ENCODE data around the gene OLFML2A. TPM values are rescaled to one million over a fixed set of nuclear protein-coding genes. Genes with fewer than 3 reads are reported as not detected.
A peak's percentile ranks its signal among the peaks of the same experiment; 100 is the strongest.
"Not testable (repeated sequence)": the region's sequence is repeated elsewhere in the genome, so short reads cannot be mapped to it uniquely, and the experiment has no call there.

Gene OLFML2A
- total and polyA plus RNA-seq, 12 donors: 1.7 to 21.4 (median 7.3) TPM

DNA sequence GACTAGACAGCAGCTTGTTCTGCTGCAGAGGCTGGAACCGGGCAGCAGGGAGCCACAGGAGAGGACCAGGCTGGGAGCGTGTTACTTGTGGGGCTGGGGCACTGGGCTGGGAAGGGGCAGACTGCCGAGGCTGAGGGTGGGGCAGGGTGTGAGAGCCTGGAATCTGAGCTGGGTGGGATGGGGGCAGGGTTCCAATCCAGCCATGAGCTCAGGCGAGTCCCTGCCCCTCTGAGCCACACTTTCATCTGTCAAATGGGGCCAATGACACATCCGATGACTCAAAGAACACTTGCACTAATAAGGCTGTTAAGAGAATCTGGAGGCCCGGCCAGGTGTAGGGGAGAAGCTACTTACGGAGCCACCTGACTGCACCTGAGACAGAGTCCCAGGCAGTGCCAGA is 57.7 kb downstream of the OLFML2A start:
- Histone ChIP-seq H3K27ac (peak overlapping the region in 1 of 5 donors; percentile 72), H3K27me3 (no peaks in the 10 kb centered on the region), H3K36me3 (replicated peaks in 1 of 2) (no peaks in the 10 kb centered on the region), H3K4me1 (replicated peaks in 1 of 2) (peaks cover 14 to 30% of the 10 kb centered on the region in 2 donors), H3K9me3 (replicated peaks in 1 of 3) (no peaks in the 10 kb centered on the region), H3K4me3 (no peak overlapping the region)
- no peak for DNase-seq
- 64 to 77% (median 71%) methylated on average over 6 to 7 of the region's 7 CpGs for WGBS, 4 donors
- intact Hi-C loops (cut with DNase I): no loop called here
- TF ChIP-seq, protein P1, sequence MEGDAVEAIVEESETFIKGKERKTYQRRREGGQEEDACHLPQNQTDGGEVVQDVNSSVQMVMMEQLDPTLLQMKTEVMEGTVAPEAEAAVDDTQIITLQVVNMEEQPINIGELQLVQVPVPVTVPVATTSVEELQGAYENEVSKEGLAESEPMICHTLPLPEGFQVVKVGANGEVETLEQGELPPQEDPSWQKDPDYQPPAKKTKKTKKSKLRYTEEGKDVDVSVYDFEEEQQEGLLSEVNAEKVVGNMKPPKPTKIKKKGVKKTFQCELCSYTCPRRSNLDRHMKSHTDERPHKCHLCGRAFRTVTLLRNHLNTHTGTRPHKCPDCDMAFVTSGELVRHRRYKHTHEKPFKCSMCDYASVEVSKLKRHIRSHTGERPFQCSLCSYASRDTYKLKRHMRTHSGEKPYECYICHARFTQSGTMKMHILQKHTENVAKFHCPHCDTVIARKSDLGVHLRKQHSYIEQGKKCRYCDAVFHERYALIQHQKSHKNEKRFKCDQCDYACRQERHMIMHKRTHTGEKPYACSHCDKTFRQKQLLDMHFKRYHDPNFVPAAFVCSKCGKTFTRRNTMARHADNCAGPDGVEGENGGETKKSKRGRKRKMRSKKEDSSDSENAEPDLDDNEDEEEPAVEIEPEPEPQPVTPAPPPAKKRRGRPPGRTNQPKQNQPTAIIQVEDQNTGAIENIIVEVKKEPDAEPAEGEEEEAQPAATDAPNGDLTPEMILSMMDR (IDR thresholded peaks at IDR 0.05): no peak
- no peak for TF ChIP-seq POLR2A (IDR thresholded peaks at IDR 0.05)

DNA sequence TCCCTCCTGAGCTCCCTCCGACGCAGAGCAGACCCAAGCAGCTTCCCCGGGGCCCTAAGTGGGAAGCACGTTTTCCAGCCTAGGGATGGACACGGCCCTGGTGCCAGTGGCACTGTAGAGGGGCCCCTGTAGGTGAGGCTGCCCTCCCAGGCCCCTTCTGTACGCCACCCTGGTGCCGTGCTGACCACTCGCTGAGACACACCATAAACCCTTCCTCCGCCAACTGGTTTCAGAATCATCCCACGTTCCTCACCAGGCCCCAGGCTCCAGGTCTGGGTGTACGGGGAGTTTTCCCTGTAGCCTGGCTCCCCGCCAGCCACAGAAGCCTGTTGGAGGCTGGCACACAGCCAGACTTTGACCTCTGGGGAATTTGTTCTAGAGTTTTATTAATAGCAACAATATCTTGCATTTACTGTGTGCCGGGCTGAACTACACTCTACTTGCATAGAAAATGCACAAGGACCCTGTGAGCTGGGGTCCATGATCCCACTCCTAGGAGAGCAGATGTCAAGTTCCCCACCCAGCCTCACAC is 58.2 kb downstream of the OLFML2A start:
- Histone ChIP-seq H3K4me1 (replicated peaks in 1 of 2) (peaks cover 14 to 33% of the 10 kb centered on the region in 2 donors), H3K27ac (peak overlapping the region in 1 of 5 donors; percentile 72), H3K36me3 (replicated peaks in 1 of 2) (no peaks in the 10 kb centered on the region), H3K4me3 (no peak overlapping the region), H3K9me3 (replicated peaks in 1 of 3) (no peaks in the 10 kb centered on the region), H3K27me3 (no peaks in the 10 kb centered on the region)
- no peak for TF ChIP-seq POLR2A (IDR thresholded peaks at IDR 0.05)
- TF ChIP-seq, protein P1 (IDR thresholded peaks at IDR 0.05): no peak
- intact Hi-C loops (cut with DNase I): no loop called here
- peak; percentile 65 to 92 (median 85) for DNase-seq
- 42 to 47% (median 45%) methylated on average over 7 to 13 of the region's 13 CpGs for WGBS, 4 donors

DNA sequence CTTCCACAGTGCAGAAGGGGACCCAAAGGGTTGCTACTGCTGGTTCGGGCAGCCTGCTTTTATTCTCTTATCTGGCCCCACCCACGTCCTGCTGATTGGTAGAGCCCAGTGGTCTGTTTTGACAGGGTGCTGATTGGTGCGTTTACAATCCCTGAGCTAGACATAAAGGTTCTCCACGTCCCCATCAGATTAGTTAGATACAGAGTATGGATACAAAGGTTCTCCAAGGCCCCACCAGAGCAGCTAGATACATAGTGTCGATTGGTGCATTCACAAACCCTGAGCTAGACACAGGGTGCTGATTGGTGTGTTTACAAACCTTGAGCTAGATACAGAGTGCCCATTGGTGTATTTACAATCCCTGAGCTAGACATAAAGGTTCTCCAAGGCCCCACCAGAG is 61.2 kb downstream of the OLFML2A start:
- H3K9me3 ChIP-seq (replicated peaks in 1 of 3); H3K27ac ChIP-seq; intact Hi-C loops (cut with DNase I); H3K36me3 ChIP-seq (replicated peaks in 1 of 2); DNase-seq; H3K27me3 ChIP-seq; H3K4me3 ChIP-seq: not testable (repeated sequence)
- peaks cover 7 to 21% of the 10 kb centered on the region in 2 donors for H3K4me1 ChIP-seq (replicated peaks in 1 of 2)
- WGBS, 4 donors: 67 to 79% (median 70%) methylated on average over 4 to 5 of the region's 5 CpGs

DNA sequence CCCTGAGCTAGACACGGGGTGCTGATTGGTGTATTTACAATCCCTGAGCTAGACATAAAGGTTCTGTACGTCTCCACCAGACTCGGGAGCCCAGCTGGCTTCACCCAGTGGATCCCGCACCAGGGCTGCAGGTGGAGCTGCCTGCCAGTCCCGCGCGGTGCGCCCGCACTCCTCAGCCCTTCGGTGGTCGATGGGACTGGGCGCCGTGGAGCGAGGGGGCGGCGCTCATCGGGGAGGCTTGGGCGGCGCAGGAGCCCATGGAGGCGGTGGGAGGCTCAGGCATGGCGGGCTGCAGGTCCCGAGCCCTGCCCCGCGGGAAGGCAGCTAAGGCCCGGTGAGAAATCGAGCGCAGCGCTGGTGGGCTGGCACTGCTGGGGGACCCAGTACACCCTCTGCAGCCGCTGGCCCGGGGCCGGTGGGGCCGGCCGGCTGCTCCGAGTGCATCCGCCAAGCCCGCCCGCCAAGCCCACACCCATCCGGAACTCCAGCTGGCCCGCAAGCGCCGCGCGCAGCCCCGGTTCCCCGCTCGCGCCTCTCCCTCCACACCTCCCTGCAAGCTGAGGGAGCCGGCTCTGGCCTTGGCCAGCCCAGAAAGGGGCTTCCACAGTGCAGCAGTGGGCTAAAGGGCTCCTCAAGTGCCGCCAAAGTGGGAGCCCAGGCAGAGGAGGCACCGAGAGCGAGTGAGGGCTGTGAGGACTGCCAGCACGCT is 61.8 kb downstream of the OLFML2A start:
- intact Hi-C loops (cut with DNase I); H3K36me3 ChIP-seq (replicated peaks in 1 of 2): not testable (repeated sequence)

DNA sequence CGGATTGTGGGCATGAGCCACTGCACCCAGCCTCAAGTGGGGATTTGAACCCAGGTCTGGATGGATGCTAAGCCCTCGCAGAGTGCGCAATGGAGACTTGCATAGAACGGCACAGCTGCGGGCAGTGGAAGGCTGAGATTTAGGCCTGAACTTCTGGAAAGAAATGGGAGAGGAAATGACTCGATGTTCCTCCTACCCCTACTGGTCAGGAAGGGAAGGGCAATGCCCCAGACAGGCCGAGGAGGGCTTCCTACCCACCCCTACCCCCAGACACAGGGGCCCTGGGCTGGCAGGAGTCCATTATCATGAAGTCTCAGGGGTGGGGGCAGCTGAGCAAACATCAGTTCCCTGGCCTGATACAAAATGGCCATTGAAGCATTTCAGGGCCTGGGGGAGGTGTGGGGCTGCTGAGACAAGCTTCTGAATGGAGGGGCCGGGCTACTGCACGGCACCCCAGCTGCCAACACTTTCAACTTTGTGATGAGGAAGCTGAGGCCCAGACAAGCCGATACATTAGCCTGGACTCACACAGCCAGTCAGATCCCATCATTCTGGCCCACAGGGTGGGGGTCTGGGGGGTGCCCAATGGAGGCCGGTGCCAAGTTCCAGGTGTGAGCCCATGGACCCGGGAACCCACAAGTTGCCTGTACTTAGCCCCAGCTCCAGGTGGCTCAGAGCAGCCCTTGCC is 62.8 kb downstream of the OLFML2A start:
- no peaks in the 10 kb centered on the region for H3K27me3 ChIP-seq
- H3K4me1 ChIP-seq (replicated peaks in 1 of 2): peaks cover 7 to 20% of the 10 kb centered on the region in 2 donors
- no peak overlapping the region for H3K4me3 ChIP-seq
- no peaks in the 10 kb centered on the region for H3K36me3 ChIP-seq (replicated peaks in 1 of 2)
- 51 to 63% (median 56%) methylated on average over 7 to 12 of the region's 12 CpGs for WGBS, 4 donors
- TF ChIP-seq, protein P1 (IDR thresholded peaks at IDR 0.05): peak; percentile 29 to 47 (median 34)
- TF ChIP-seq POLR2A (IDR thresholded peaks at IDR 0.05): no peak
- no peak for DNase-seq
- no peaks in the 10 kb centered on the region for H3K9me3 ChIP-seq (replicated peaks in 1 of 3)
- H3K27ac ChIP-seq: no peak overlapping the region
- intact Hi-C loops (cut with DNase I): no loop called here

More for the DNA sequence above, 61.8 kb downstream of the OLFML2A start:
- peaks cover 7 to 21% of the 10 kb centered on the region in 2 donors for H3K4me1 ChIP-seq (replicated peaks in 1 of 2)
- WGBS, 4 donors: 54 to 63% (median 58%) methylated on average over 3 to 41 of the region's 52 CpGs
- not testable (repeated sequence) for H3K9me3 ChIP-seq (replicated peaks in 1 of 3); H3K27ac ChIP-seq; H3K27me3 ChIP-seq; DNase-seq; H3K4me3 ChIP-seq
